Measurements from ENCODE around the gene CARM1.
"Not testable (repeated sequence)": the region's sequence is repeated elsewhere in the genome, so short reads cannot be mapped to it uniquely, and the experiment has no call there.

Gene CARM1

DNA sequence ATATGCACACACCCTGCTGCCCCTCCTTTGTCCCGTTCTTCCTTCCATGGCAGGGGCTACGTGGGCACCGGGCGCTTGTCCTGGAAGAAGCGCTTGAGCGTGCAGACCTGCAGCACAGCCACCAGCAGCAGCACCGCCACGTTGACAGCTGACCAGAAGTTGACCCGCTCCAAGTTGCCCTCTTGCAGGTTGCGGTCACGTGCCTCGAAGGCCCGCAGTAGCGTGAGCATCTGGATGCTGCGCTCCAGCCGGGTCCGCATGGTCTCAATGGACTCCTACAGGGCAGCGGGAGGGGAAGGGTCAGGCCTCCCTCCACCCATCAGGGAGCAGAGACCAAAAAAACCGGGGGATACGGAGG lies 38.4 kb upstream of the CARM1 start:
- H3K4me3 ChIP-seq (ENCODE audit: insufficient read depth, low read depth, low read length, poor library complexity, severe bottlenecking) = no peak overlapping the region
- H3K4me1 ChIP-seq (ENCODE audit: control insufficient read depth, insufficient read depth, low read length, poor library complexity, severe bottlenecking) = peaks cover 7% of the 10 kb centered on the region
- H3K27me3 ChIP-seq (replicated peaks; ENCODE audit: control insufficient read depth, insufficient read depth, low read length, poor library complexity, severe bottlenecking) = no peaks in the 10 kb centered on the region
- H3K36me3 ChIP-seq (ENCODE audit: control insufficient read depth, insufficient read depth, low read length) = peaks cover 29% of the 10 kb centered on the region
- no peak for DNase-seq
- H3K27ac ChIP-seq (ENCODE audit: insufficient read depth, low read length, poor library complexity, severe bottlenecking) = no peak overlapping the region
- H3K9me3 ChIP-seq (ENCODE audit: control insufficient read depth, low read length) = no peaks in the 10 kb centered on the region

DNA sequence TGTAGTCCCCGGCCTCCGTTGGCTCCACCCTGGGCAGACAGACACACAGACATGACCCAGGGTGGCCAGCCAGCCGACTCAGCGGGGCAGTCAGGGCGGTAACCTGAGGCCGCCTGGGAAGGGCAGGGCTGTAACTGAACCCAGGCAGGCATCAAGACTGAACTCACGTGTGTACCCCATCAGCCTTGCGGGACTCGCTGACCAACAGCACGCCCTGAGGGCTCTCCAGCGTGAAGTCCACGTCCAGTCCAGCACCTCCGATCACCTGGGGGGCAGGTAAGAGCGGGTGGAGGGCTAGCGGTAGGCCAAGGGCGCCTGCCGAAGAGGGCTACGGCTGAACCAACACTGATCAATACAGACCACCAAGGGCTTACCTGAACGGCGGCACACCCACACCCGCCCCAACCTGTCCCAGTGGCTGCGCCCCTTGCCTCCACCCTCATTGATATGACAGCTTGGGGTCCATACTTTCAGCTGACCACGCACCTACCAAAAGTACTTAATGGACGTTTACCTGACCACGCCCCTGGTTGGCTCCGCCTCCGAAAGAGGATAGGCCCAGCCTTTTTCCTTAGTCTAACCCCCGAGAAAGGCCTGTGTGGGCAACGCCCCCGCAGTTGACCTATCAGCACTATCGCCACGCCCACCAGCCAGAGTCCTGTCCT lies 36.1 kb upstream of the CARM1 start:
- Histone ChIP-seq H3K4me1 (ENCODE audit: control insufficient read depth, insufficient read depth, low read length, poor library complexity, severe bottlenecking) (peaks cover 7% of the 10 kb centered on the region), H3K36me3 (ENCODE audit: control insufficient read depth, insufficient read depth, low read length) (peaks cover 13% of the 10 kb centered on the region), H3K9me3 (ENCODE audit: control insufficient read depth, low read length) (no peaks in the 10 kb centered on the region), H3K4me3 (ENCODE audit: insufficient read depth, low read depth, low read length, poor library complexity, severe bottlenecking) (peak overlapping the region; percentile 86), H3K27ac (ENCODE audit: insufficient read depth, low read length, poor library complexity, severe bottlenecking) (peak overlapping the region; percentile 92), H3K27me3 (replicated peaks; ENCODE audit: control insufficient read depth, insufficient read depth, low read length, poor library complexity, severe bottlenecking) (no peaks in the 10 kb centered on the region)
- peak in 1 of 3 donors; percentile 12 for DNase-seq

DNA sequence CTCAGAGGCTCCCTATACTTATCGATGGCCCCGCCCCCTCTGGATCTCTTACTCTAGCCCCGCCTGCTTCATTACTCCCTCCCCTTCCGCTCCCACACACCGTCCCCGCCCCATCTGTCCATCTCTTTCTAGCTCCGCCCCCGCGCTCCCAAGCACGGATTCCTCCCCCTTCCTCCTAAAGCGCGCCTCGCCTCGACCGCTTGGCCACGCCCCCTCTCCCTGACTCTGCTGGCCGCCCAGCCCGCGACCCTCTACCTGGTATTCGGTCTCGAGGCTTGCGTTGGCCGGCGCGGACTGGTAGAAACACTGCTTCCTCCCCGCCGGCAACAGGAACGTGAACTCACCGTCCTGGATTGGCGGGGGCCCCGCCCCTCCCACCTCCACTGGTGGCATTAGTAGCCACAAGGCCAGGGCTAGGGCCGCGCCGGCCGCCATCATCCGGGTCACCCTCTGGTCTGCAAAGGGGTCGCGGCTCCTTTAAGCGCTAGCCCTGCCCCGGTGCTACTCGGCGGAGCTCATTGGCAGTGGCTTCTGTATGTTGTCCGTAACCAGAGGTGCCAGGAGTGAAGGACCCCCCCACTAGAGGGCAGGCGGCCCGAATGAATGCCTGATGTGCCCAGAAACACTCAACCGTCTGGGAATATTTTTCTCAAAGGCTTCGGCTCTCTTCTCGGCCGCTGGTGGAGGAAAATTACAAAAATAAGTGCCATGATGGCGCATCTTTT lies 35.4 kb upstream of the CARM1 start, which contains the start of gene TMED1:
Gene TMED1 (minus strand): TSS at position 459 of the 725 bp plus-strand sequence. CDS start 21 bp downstream, at position 438.
- H3K27ac ChIP-seq (ENCODE audit: insufficient read depth, low read length, poor library complexity, severe bottlenecking) = peak within 1 kb of the TSS; percentile 92
- peak within 1 kb of the TSS; percentile 86 for H3K4me3 ChIP-seq (ENCODE audit: insufficient read depth, low read depth, low read length, poor library complexity, severe bottlenecking)
- DNase-seq = peak; percentile 90 to 94 (median 93)
- H3K9me3 ChIP-seq (ENCODE audit: control insufficient read depth, low read length) = no peaks in the 10 kb centered on the region
- H3K4me1 ChIP-seq (ENCODE audit: control insufficient read depth, insufficient read depth, low read length, poor library complexity, severe bottlenecking) = peaks cover 7% of the 10 kb centered on the region
- no peaks in the 10 kb centered on the region for H3K27me3 ChIP-seq (replicated peaks; ENCODE audit: control insufficient read depth, insufficient read depth, low read length, poor library complexity, severe bottlenecking)
- H3K36me3 ChIP-seq (ENCODE audit: control insufficient read depth, insufficient read depth, low read length) = peaks cover 7% of the 10 kb centered on the region

DNA sequence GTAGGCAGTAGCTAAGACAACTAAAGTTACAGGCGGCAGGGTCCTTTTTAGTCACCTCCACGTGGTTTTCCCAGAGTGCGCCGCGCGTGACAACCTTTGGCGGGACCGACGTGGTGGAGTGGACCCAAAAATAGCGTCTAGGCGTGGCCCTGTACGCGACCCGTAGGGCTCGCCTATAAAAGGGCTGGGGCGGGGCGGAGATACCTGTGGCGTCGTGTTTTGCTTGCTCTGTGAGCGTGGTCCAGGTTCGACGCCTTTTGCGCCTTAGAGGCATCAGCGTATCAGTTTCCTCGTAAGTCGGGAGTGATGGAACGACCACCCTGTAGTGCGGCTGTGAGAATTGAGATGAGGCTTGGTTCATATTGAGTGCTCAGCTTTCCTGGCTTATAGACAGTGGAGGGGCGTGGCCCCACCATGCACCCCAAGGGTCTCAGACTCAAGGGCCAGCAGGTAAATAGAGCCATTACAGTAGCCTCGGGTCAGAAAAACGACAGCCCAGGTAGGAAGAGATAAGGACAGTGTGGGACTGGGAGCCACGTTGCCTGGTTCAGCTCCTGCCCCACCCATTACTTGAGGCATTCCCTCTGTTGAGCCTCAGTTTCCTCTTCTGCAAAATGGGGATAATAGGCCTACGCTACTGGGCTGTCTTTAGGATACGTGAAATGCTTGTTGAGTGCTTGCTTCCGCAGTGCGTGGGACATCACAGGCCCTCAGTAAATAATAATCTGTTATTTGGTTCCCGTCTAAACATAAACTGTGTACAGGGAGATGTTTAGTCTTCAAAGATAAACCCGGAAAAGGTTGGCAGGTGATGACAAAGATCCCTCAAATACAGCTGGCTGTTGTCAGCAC lies 34.6 kb upstream of the CARM1 start:
- H3K27ac ChIP-seq (ENCODE audit: insufficient read depth, low read length, poor library complexity, severe bottlenecking) = peak overlapping the region; percentile 92
- H3K27me3 ChIP-seq (replicated peaks; ENCODE audit: control insufficient read depth, insufficient read depth, low read length, poor library complexity, severe bottlenecking) = no peaks in the 10 kb centered on the region
- H3K36me3 ChIP-seq (ENCODE audit: control insufficient read depth, insufficient read depth, low read length) = peaks cover under 1% of the 10 kb centered on the region
- H3K9me3 ChIP-seq (ENCODE audit: control insufficient read depth, low read length) = no peaks in the 10 kb centered on the region
- peaks cover 7% of the 10 kb centered on the region for H3K4me1 ChIP-seq (ENCODE audit: control insufficient read depth, insufficient read depth, low read length, poor library complexity, severe bottlenecking)
- peak in 2 of 3 donors; percentile 64 to 70 for DNase-seq
- peak overlapping the region; percentile 86 for H3K4me3 ChIP-seq (ENCODE audit: insufficient read depth, low read depth, low read length, poor library complexity, severe bottlenecking)

DNA sequence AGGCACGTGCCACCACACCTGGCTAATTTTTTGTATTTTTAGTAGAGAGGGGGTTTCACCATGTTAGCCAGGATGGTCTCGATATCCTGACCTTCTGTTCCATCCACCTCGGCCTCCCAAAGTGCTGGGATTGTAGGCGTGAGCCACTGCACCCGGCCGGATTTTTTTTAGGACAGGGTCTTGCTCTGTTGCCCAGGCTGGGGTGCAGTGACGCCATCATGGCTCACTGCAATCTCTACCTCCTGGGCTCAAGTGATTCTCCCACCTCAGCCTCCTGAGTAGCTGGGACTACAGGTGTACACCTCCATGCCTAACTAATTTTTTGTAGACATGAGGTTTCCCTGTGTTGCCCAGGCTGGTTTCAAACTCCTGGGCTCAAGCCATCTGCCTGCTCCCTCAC lies 33.7 kb upstream of the CARM1 start:
- not testable (repeated sequence) for DNase-seq; H3K4me3 ChIP-seq (ENCODE audit: insufficient read depth, low read depth, low read length, poor library complexity, severe bottlenecking); H3K9me3 ChIP-seq (ENCODE audit: control insufficient read depth, low read length); H3K36me3 ChIP-seq (ENCODE audit: control insufficient read depth, insufficient read depth, low read length); H3K27me3 ChIP-seq (replicated peaks; ENCODE audit: control insufficient read depth, insufficient read depth, low read length, poor library complexity, severe bottlenecking); H3K4me1 ChIP-seq (ENCODE audit: control insufficient read depth, insufficient read depth, low read length, poor library complexity, severe bottlenecking); H3K27ac ChIP-seq (ENCODE audit: insufficient read depth, low read length, poor library complexity, severe bottlenecking)

DNA sequence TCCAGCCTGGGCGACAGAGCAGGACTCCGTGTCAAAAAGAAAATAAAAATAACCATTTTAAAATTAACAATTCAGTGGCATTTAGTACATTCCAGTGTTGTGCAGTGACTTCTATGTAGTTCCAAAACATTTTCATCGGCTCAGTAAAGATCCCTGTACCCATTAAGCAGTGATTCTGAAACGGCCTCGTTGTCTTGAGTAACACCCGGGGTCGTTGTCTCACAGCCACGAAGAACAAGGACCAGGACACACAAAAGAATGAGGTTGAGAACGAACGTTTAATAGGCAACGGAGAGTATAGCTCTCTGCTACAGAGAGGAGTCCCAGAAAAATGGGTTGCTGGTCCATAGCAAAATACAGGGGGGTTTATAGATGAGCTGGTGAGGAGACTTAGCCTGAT lies 33.0 kb upstream of the CARM1 start:
- Histone ChIP-seq H3K9me3 (ENCODE audit: control insufficient read depth, low read length) (no peaks in the 10 kb centered on the region), H3K4me3 (ENCODE audit: insufficient read depth, low read depth, low read length, poor library complexity, severe bottlenecking) (no peak overlapping the region), H3K27ac (ENCODE audit: insufficient read depth, low read length, poor library complexity, severe bottlenecking) (no peak overlapping the region), H3K27me3 (replicated peaks; ENCODE audit: control insufficient read depth, insufficient read depth, low read length, poor library complexity, severe bottlenecking) (no peaks in the 10 kb centered on the region), H3K36me3 (ENCODE audit: control insufficient read depth, insufficient read depth, low read length) (no peaks in the 10 kb centered on the region), H3K4me1 (ENCODE audit: control insufficient read depth, insufficient read depth, low read length, poor library complexity, severe bottlenecking) (peaks cover 7% of the 10 kb centered on the region)
- DNase-seq = no peak

DNA sequence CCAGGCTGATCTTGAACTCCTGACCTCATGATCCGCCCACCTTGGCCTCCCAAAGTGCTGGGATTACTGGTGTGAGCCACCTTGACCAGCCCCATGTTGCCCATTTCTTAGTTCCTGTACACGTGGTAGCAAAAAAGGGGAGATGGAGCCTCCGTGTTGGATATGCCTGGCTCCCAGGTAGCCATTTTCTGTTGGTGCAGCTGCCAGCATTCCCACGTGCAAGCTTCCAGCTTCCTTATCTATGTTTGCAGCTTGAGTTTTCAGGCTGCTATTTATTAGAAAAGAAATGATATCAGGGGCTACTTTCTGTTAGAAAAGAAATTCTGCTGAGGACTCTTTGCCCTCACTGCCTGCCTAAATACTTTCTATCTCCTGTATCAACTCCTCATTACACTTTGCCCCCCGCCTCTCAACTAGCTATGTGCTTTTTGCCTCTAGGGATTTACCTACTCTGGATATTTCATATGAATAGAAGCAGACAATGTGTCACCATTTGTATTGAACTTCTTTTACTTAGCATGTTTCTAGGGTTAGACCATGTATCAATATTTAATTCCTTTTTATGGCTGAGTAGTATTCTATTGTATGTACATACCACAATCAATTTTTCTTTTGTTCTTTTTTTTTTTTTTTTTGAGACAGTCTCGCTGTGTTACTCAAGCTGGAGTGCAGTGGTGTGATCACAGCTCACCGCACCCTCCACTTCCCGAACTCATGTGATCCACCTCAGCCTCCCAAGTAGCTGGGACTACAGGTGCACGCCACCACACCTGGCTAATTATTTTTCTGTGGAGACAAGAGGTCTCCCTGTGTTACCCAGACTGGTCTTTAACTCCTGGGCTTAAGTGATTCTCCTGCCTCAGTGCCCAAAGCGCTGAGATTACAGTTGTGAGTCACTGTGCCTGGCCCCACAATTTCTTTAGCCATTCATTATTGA lies 32.0 kb upstream of the CARM1 start:
- Histone ChIP-seq H3K36me3 (ENCODE audit: control insufficient read depth, insufficient read depth, low read length) (no peaks in the 10 kb centered on the region), H3K9me3 (ENCODE audit: control insufficient read depth, low read length) (no peaks in the 10 kb centered on the region), H3K4me3 (ENCODE audit: insufficient read depth, low read depth, low read length, poor library complexity, severe bottlenecking) (no peak overlapping the region), H3K4me1 (ENCODE audit: control insufficient read depth, insufficient read depth, low read length, poor library complexity, severe bottlenecking) (peaks cover 7% of the 10 kb centered on the region), H3K27ac (ENCODE audit: insufficient read depth, low read length, poor library complexity, severe bottlenecking) (no peak overlapping the region), H3K27me3 (replicated peaks; ENCODE audit: control insufficient read depth, insufficient read depth, low read length, poor library complexity, severe bottlenecking) (no peaks in the 10 kb centered on the region)
- no peak for DNase-seq

DNA sequence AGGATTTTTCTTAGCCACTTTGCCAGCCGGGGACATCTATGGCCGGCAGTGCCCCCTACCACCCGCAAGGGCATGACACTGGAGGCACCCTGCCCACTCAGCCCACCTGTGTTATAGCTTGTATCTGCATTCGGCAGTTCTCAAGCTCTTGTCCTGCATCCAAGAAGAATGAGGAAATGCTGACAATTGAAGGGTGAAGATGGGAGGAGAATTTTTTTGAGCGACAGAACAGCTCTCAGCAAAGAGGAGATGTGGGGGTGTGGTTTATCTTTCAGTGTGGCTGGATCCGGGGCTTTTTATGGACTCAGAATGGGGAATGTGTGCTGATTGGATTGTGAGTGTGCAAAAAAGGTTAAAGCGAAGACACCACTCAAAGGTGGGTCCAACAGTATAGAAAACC lies 28.6 kb upstream of the CARM1 start:
- H3K9me3 ChIP-seq (ENCODE audit: control insufficient read depth, low read length) = no peaks in the 10 kb centered on the region
- H3K27me3 ChIP-seq (replicated peaks; ENCODE audit: control insufficient read depth, insufficient read depth, low read length, poor library complexity, severe bottlenecking) = no peaks in the 10 kb centered on the region
- H3K27ac ChIP-seq (ENCODE audit: insufficient read depth, low read length, poor library complexity, severe bottlenecking) = no peak overlapping the region
- H3K36me3 ChIP-seq (ENCODE audit: control insufficient read depth, insufficient read depth, low read length) = no peaks in the 10 kb centered on the region
- no peaks in the 10 kb centered on the region for H3K4me1 ChIP-seq (ENCODE audit: control insufficient read depth, insufficient read depth, low read length, poor library complexity, severe bottlenecking)
- no peak overlapping the region for H3K4me3 ChIP-seq (ENCODE audit: insufficient read depth, low read depth, low read length, poor library complexity, severe bottlenecking)
- no peak for DNase-seq

DNA sequence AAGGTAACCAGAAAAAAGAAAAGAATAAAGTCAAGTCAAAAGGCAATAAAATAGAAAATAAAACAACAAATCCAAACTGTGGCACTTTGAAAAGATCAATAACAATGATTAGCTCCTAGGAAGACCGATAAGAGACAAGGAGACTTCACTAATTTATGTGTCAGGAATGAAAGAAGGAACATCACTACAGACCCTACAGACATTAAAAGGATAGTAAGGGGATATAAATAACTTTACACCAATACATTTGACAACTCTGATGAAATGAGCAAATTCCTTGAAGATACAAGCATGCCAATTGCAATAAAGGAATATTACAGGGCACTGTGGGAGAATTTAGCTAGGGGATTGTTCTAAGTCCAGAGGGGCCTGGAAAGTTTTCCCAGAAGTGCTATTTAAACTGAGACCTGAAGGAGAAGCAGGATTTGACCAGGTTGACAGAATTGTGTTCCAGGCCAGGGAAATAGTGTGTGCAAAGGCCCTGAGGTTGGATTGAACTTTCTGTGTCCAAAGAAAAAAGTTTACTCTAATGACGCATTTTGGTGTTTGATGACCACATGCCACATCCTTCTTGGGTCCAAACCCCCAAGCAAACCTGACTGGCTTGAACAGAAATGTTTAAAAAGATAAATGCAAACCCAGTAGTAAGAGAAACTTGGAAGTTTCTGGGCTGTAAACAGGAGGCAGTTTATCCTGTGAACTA lies 24.7 kb upstream of the CARM1 start:
- H3K27ac ChIP-seq (ENCODE audit: insufficient read depth, low read length, poor library complexity, severe bottlenecking) = no peak overlapping the region
- no peaks in the 10 kb centered on the region for H3K9me3 ChIP-seq (ENCODE audit: control insufficient read depth, low read length)
- no peak for DNase-seq
- no peaks in the 10 kb centered on the region for H3K27me3 ChIP-seq (replicated peaks; ENCODE audit: control insufficient read depth, insufficient read depth, low read length, poor library complexity, severe bottlenecking)
- H3K36me3 ChIP-seq (ENCODE audit: control insufficient read depth, insufficient read depth, low read length) = no peaks in the 10 kb centered on the region
- no peak overlapping the region for H3K4me3 ChIP-seq (ENCODE audit: insufficient read depth, low read depth, low read length, poor library complexity, severe bottlenecking)
- H3K4me1 ChIP-seq (ENCODE audit: control insufficient read depth, insufficient read depth, low read length, poor library complexity, severe bottlenecking) = no peaks in the 10 kb centered on the region

Data from effector memory CD4-positive, alpha-beta T cell (primary cell).